GM23248 (cell line): ENCODE measurements around the gene CYREN.

Experiments
- EZH2 ChIP-seq: fragments of 200-600 bp; sonication (generic); IDR thresholded peaks from 2 replicates; pipeline ENCODE4 v1.6.1; 2018; ENCODE audit warnings: antibody characterized with exemption, mild to moderate bottlenecking; ENCODE audit not compliant: insufficient read depth, poor library complexity, severe bottlenecking
- EZH2phosphoT487 ChIP-seq: fragments of 200-600 bp; sonication (generic); IDR thresholded peaks from 2 replicates; pipeline ENCODE4 v1.6.1; 2018; ENCODE audit warnings: antibody characterized with exemption, moderate library complexity, mild to moderate bottlenecking, low read depth; ENCODE audit not compliant: insufficient read depth

DNA sequence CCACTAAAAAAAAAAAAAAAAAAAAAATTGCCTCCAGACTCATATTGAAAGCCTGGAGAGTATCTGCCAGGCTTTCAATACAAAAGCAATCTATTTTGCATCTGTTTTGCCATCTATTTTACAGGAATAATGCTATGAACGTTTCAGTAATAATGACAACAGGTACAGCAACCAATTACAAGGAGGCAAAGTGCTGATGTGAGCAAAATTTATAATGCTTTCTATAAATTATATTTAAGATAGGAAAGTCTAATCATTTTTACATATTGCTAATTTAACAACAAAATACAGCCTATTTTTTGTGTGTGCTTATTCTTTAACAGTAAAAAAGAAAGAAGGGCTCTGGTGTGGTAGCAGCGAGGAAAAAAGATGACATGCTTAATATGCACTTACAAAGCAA lies 30.8 kb upstream of the CYREN start:
- TF ChIP-seq EZH2 = no peak
- TF ChIP-seq EZH2phosphoT487 = no peak
